HG02763 (cell line): ENCODE data around the gene ZNF784.
"Not testable (repeated sequence)": the region's sequence is repeated elsewhere in the genome, so short reads cannot be mapped to it uniquely, and the experiment has no call there.

Experiments used
- ATAC-seq: cut with Tn5 transposase; IDR thresholded peaks from one replicate; pipeline ENCODE4 v1.9.1; 2021; ENCODE audit warnings: mild to moderate bottlenecking, moderate library complexity; ENCODE audit not compliant: unreplicated experiment

Gene ZNF784

DNA sequence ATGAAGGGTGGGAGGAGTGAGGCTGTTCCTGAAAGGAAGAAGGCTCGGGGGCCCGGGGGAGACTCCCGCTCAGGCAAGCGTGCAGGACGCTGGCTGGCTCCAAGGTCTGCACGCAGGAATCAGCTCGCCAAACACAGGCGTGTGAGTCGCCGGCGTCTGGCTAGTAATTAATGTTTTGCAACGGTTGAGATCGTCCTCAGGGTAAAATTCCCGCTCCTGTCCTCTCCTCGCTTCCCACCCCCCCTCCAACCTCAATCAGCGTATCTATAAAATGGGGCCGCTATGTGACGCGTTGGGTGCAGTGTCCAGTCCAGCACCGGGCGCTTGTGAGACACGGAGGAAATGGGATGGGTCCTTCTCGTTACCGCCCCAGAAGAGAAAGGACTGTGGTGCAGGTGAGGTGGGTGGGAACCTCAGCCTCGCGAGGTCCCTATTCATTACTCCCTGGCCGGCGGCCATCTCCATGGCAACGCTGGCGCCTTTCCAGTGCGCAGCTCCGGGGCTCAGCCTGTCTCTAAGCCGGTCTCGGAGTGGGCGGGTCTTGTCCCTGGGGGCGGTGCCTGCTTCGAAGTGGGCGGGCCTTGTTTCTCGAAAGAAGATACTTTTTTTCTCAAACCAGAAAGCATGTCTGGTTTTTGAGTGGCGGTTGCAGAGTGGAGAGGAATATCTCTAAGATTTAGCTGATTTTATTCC lies 37.2 kb downstream of the ZNF784 start:
- ATAC-seq, result peak; percentile 65

DNA sequence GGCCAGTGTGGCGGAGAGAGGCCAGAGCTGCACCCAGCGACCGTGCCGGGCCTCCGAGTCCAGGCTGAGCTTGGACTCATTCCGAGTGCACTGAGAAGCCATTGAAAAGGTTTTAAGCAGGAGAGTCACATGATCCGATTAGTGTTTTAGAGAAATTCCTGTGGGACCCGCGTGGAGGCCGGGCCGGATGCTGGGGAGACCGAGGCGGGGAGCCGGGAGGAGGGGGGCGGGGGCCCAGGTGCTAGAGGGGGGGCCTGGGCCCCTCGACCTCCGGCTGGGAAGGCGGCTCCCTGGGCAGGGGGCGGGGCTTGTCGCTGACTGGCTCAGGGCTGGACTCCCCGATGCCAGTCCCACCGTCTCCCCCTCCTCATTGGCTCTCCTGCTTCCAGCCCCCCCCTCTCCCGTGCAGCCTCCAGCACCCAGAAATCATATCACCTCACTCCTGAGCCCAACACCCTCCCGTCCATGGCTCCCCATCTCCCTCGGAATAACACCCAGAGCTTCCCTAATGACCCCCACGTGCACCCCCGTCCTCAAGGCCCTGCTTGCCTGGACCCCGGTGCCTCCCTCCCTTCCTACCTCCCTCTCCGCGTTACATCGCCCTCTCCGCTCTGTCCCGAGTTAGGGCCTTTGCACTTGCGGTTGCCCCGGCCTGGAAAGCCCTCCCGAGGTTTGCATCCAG lies 38.6 kb downstream of the ZNF784 start:
- ATAC-seq, result no peak

DNA sequence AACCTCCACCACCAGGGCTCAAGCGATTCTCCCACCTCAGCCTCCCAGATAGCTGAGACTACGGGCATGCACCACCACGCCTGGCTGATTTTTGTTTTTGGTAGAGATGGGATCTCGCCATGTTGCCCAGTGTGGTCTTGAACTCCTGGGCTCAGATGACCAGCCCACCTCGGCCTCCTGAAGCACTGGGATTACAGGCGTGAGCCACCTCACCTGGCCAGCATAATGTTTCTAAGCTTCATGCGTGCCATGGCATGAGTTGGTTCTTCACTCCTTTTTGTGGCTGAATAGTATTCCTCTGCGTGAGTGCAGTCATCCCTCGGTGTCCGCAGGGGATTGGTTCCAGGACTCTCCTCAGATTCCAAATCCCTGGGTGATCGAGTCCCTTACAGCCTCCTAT lies 39.5 kb downstream of the ZNF784 start:
- ATAC-seq, result no peak

DNA sequence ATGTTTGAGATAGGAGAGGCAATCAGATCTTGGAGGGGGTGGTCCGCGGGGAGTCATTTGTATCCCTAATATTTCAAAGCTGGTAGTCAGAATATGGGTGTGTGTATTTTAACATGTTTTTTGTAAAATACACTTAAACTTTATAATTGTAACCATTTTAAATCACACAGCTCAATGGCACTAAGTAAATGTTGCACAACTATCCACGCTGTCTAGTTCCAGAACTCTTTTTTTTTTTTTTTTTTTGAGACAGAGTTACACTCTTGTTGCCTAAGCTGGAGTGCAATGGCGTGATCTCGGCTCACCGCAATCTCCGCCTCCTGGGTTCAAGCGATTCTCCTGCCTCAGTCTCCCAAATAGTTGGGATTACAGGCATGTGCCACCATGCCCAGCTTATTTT lies 40.5 kb downstream of the ZNF784 start:
- ATAC-seq, result not testable (repeated sequence)

DNA sequence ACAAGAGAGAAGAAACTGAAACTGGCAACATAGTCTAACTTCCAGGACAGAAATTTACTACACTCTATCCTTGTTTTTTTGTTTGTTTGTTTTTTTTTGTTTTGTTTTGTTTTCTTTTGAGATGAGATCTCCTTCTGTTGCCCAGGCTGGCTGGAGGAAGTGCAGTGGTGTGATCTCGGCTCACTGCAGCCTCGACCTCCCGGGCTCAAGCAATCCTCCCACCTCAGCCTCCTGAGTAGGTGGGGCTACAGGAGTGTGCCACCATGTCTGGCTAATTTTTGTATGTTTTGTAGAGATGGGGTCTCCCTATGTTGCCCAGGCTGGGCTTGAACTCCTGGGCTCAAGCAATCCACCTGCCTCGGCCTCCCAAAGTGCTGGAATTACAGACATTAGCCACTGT lies 42.1 kb downstream of the ZNF784 start:
- not testable (repeated sequence) for ATAC-seq

DNA sequence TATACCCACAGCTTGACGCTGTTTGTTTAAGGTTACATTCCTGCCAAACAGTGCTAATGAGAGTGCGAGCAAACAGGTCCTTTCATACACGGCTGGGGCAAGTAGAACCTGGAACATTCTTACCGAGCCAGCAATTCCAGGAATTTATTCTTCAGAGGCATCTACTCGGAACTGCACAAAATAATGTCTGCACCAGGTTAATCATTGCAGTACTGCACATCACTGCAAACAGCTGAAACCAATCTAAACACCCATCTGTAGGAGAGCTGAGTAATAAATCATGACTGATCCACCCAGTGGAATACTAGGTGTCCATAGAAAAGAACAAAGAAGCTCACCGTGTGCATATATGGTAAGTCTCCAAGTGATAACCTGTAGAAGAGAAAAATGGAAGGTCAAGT lies 42.5 kb downstream of the ZNF784 start:
- ATAC-seq, result no peak

DNA sequence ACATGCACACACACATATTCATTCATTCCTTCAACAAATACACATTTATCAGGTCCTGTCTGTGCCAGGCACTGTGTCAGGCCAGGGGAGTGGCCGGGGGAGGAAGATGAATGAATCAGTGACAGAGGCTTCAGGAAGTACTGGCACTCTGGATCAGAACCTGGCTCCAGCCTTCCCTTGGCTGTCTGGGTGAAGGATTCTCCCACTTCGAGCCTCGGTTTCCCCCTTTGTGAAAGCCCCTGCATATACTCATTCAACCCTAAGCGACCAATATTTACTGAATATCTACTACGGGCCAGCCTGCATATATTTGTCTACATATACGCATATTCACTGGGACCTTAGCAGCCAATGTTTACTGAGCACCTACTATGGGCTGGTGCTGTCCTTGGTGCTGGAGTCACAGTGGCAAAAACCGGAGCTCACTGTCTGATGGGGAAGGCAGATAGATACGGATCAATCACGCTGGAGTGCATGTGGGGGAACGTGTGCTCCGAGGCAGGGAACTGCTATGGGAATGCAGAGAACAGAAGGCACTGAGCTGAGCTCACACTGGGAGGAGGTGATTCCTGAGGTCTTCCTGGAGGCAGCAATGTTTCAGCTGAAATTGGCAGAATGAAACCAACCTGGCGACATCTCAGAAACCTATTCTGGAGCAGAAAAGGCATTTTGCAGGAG lies 43.1 kb downstream of the ZNF784 start:
- no peak for ATAC-seq

DNA sequence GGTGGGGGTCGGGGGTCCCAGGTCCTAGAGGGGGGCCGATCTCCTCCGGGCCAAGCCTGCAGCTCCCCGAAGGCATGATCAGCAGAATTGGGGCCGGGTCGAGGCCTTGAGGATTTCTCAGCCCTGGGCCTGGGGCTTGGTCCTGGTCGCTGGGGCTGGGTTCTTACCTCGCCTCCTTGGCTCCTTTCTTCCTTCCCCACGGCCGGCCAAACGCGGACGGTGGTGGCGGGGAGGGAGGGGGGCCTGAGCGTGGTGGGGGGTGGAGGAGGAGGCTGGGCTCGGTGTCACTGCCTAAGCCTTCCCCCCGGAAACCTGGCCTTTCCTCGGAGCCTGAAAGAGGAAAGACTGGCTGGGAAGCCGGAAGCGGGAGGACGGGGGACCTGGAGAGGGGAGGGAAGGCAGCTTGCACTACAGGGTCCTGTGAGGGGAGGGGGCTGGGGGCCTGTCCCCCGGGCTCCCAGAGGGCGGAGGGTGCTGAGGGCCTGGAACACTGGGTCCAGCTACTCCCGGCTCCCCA lies 43.7 kb downstream of the ZNF784 start, which contains the start of gene ZNF579:
ZNF579 (minus strand) TSS at position 221 of the 517 bp plus-strand sequence. CDS start 1,209 bp downstream, outside the sequence.
- ATAC-seq, result peak; percentile 44

DNA sequence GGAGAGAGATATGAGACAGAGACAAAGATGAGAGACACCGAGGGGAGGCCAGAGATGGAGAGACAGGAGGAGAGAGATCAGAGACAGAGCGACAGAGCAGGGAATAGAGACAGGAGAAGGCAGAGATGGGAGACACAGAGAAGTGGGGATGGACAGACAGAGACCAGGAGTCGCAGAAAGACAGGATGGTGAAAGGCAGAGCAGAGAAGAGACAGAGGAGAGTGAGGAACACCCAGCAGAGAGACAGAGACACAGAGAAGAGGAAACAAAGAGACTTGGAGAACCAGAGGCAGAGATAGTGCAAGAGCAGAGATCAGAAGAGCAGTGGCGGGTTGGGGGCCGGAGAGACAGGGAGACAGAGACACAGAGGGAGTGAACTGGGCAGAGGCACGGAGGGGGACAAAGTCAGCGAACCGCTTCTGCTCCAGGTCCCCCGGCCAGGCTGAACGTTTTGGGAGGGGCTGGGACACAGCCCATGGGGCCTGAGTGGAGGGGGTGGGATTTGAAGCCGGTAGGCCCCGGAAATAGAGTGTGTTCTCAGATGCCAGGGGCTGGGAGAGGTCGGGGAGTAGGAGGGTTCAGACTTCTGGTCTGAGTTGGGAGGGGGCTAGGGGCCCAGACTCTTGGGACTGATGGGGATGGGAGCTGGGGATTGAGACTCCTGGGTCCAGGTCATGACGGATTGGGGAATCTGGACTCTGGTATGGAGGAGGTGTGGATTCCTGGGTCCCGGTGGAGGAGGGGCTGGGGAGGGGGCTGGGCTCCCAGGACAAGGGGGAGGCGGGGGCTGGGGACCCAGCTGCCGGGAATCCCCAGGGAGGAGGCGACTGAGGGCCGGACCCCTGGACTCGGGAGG lies 44.4 kb downstream of the ZNF784 start:
- ATAC-seq, result no peak

DNA sequence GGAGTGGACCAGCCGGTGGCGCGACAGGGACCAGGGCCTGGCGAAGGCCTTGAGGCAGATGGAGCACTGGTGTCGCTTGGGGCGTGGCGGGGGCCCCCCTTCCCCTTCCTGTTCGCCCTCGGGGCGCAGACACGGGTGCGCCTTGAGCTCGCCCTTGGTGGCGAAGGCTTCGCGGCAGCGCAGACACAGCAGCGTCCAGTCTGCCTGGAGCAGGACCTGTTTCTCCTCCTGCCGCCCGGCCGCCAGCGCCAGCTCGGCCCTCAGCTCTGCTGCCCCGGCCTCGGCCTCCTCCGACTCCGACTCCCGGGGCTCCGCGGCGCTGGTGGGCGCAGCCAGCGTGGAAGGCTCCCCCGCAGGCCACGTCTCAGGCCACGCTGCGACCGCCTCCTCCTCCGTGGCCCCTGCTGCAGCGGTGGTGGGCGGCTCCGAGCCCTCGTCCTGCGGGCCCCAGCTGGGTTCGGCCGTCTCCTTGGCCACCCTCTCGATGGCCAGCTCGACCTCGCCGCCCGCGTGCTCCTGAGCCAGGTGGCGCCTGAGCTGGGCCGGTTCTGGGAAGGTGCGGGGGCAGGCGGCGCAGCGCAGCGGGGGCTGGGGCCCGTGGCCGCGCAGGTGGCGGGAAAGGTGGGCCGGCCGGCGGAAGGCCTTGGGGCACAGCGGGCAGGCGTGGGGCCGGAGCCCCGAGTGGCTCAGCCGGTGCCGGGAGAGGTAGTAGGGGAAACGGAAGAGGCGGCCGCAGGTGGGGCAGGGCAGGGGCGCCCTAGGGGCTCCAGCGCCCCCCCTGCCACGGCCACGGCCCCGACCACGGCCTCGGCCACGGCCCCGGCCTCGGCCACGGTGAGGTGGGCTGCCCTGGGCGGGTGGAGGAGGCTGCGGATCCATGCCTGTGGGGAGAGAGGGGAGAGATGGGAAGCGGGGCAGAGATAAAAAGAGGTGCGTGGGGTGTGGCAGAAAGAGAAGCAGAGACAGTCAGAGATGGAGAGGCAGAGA lies 45.3 kb downstream of the ZNF784 start:
- ATAC-seq, result no peak

DNA sequence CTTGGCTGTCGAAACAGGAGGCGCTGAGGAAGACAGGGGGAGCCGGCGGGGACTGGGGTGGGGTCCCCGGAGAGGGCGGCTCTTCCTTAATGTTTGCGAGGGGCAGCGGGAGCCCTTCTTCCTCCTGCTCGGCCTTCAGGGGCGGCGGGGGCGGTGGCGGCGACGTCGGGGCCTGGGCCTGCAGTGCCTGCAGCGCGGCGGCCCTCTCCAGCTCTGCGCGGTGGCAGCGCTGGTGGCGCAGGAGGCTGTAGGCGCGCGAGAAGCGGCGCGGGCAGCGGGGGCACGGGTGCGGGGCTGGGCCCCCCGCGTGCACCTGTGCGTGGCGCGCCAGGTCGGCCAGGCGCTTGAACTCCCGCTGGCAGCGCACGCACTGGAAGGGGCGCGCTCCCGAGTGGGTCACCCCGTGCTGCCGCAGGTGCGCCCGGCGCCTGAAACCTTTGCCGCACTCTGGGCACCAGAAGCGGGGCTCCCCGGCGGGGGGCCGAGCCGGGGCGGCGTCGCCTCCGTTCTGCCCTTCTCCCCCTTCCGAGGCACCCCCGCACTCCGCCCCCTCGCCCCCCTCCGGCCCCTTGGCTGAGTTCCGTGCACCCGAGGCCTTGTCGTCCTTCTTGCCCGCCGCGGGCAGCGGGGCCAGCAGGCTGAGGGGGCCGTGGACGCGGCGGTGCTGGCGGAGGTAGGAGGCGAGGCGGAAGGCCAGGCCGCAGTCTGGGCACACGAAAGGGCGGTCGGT lies 46.2 kb downstream of the ZNF784 start:
- no peak for ATAC-seq

DNA sequence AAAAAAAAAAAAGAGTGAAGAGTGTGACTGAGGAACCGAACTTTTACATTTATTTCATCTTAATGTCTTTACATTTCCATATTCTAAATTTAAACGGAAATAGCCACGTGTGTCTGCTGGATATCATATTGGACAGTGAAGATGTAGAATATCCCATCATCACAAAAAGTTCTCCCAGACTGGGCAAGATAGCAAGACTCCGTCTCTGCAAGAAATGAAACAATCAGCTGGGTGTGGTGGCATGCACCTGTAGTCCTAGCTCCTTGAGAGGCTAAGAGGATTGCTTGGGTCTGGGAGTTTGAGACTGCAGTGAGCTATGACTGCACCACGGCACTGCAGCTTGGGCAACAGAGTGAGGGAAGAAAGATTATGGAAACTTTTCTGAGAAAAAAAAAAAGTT lies 47.6 kb downstream of the ZNF784 start:
- ATAC-seq, result no peak

DNA sequence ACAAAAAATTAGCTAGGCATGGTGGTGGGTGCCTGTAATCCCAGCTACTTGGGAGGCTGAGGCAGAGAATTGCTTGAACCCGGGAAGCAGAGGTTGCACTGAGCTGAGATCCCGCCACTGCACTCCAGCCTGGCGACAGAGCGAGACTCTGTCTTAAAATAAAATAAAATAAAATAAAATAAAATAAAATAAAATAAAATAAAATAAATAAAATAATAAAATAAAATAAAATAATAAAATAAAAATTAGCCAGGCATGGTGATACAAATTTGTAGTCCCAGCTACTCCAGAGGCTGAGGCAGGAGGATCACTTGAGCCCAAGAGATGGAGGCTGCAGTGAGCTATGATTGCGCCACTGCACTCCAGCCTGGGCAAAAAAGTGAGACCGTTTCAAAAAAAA lies 50.4 kb downstream of the ZNF784 start:
- ATAC-seq, result not testable (repeated sequence)
